SKM-1 (cell line): Measurements from ENCODE around the gene KIR2DL3.
"Not testable (repeated sequence)": the region's sequence is repeated elsewhere in the genome, so short reads cannot be mapped to it uniquely, and the experiment has no call there.

Source experiments
- DNase-seq: peaks from one replicate; lab custom pipeline; 2025; ENCODE audit not compliant: unreplicated experiment; lab: John Stamatoyannopoulos, UW

Gene KIR2DL3

DNA sequence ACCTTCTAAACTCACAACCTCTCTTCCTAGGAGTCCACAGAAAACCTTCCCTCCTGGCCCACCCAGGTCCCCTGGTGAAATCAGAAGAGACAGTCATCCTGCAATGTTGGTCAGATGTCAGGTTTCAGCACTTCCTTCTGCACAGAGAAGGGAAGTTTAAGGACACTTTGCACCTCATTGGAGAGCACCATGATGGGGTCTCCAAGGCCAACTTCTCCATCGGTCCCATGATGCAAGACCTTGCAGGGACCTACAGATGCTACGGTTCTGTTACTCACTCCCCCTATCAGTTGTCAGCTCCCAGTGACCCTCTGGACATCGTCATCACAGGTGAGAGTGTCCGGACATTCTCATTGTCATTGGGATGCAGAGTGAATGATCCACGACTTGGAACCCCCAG, 3.6 kb downstream of the KIR2DL3 start:
- DNase-seq: not testable (repeated sequence)

GRCh38 chr19:54744080-54744479, 5.8 kb downstream of the KIR2DL3 start:
- not testable (repeated sequence) for DNase-seq

DNA sequence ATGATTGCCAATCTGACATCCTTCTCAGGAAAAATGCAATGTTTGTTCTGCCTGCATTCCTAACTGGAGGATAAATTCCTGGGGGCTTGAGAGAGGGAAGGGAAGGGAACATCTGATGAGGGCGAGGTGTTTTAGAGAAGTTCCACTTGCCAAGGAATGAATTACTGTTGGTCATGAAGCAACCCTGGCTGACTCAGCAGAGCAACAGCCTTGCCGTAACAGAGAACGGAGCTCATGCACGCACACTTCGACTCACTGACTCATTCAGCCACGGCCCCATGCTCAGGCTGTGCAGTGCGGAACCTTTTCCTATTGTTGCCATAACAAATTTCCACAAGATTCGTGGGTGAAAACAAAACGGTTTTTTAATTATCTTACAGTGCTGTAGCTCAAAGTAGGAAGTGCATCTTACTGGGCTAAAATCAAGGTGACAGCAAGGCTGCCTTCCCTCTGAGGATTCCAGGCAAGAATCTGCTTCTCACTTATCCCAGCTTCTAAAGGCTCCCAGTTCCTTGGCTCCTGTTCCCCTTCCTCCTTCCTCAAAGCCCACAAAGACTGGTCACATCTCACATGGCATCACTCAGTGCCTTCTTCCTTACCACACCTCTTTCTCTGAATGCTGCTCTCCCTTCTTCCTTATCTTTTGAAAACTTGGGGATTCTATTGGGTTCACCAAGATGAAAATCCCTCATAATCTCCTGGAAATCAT, 9.5 kb downstream of the KIR2DL3 start:
- not testable (repeated sequence) for DNase-seq

DNA sequence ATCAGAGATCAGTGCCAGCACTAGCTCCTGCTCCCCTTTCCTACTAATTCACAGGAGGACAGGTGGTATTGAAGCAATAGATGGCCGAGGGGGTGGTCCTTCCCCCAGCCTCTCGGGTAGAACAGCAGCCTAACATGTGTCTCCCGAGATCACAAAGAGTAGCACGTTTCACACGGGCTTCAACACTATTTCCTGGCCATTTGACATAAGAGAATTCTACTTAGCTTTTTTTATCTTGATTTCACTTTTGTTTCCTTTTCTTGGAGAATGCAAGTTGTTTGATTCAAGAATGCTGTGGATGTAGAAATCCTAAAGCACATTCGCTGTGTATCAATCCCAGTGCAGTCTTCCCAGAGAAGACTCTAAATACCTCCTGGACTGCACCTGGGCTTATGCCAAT, 12.0 kb downstream of the KIR2DL3 start:
- not testable (repeated sequence) for DNase-seq

GRCh38 chr19:54756204-54757110, 18.1 kb downstream of the KIR2DL3 start:
- DNase-seq: not testable (repeated sequence)

DNA sequence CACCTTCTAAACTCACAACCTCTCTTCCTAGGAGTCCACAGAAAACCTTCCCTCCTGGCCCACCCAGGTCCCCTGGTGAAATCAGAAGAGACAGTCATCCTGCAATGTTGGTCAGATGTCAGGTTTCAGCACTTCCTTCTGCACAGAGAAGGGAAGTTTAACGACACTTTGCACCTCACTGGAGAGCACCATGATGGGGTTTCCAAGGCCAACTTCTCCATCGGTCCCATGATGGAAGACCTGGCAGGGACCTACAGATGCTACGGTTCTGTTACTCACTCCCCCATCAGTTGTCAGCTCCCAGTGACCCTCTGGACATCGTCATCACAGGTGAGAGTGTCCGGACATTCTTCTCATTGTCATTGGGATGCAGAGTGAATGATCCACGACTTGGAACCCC, 20.3 kb downstream of the KIR2DL3 start:
- not testable (repeated sequence) for DNase-seq

GRCh38 chr19:54764219-54764618, 25.9 kb downstream of the KIR2DL3 start:
- not testable (repeated sequence) for DNase-seq

GRCh38 chr19:54766464-54766863, 28.2 kb downstream of the KIR2DL3 start:
- DNase-seq: not testable (repeated sequence)

GRCh38 chr19:54769646-54770045, 31.3 kb downstream of the KIR2DL3 start, which contains the start of gene KIR2DL1:
Gene KIR2DL1 (plus strand): TSS chr19:54769793. CDS start chr19:54769851, 58 bp downstream.
- DNase-seq: not testable (repeated sequence)

DNA sequence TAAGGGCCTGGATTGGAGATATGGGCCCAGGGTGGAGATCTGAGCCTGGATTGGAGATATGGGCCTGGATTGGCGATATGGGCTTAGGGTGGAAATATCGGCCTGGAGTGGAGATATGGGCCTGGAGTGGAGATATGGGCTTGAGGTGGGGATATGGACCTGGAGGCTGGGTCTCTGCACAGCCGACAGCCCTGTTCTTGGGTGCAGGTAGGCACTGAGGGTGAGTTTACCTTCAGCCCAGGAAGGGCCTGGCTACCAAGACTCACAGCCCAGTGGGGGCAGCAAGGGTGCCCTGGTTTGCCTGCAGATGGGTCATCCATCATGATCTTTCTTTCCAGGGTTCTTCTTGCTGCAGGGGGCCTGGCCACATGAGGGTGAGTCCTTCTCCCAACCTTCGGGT, 32.2 kb downstream of the KIR2DL3 start:
- DNase-seq: not testable (repeated sequence)

GRCh38 chr19:54771018-54771960, 33.0 kb downstream of the KIR2DL3 start:
- not testable (repeated sequence) for DNase-seq

DNA sequence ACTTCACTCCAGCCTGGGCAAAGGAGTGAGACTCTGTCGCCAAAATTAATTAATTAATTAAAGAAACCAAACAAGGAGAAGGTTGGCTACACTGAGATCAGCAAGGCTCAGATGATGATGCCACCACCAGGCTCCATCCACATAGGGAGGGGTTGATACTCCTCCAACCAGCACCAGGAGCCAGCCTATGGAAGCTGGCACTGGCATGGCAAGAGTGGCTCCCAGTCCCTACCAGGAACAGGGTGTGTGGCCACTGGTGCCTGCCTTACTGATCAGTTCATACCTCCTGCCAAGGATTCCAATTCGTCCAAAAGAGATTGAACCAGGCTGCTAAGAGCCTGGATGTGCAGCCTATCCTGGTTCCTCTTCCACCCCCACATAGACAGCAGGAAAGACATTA, 34.4 kb downstream of the KIR2DL3 start:
- DNase-seq: not testable (repeated sequence)

GRCh38 chr19:54775095-54775815, 36.9 kb downstream of the KIR2DL3 start:
- not testable (repeated sequence) for DNase-seq

- not testable (repeated sequence) for DNase-seq
Observed at GRCh38 chr19:54775830-54776229, 37.5 kb downstream of the KIR2DL3 start.

GRCh38 chr19:54777851-54778250, 39.5 kb downstream of the KIR2DL3 start:
- not testable (repeated sequence) for DNase-seq

DNA sequence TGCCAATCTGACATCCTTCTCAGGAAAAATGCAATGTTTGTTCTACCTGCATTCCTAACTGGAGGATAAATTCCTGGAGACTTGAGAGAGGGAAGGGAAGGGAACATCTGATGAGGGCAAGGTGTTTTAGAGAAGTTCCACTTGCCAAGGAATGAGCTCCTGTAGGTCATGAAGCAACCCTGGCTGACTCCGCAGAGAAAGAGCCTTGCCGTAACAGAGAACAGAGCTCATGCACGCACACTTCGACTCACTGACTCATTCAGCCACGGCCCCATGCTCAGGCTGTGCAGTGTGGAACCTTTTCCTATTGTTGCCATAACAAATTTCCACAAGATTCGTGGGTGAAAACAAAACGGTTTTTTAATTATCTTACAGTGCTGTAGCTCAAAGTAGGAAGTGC, 40.6 kb downstream of the KIR2DL3 start:
- not testable (repeated sequence) for DNase-seq

DNA sequence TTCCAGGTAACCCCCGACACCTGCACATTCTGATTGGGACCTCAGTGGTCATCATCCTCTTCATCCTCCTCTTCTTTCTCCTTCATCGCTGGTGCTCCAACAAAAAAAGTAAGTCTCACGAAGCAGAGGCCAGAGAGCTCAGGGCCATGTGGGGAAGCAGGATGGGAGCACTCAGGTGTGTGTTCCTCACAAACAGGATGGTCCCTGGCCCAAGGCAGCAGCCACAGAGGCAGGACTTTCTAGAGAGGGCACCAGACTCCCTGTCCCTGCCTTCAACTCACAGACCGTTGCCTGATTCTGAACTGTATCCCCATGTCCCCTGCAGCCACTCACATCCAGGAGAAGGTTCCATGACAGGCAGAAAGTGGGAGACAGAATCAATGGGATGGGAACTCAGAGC, 44.6 kb downstream of the KIR2DL3 start:
- DNase-seq: not testable (repeated sequence)

- not testable (repeated sequence) for DNase-seq
Observed at GRCh38 chr19:54786091-54786723, 47.9 kb downstream of the KIR2DL3 start.

DNA sequence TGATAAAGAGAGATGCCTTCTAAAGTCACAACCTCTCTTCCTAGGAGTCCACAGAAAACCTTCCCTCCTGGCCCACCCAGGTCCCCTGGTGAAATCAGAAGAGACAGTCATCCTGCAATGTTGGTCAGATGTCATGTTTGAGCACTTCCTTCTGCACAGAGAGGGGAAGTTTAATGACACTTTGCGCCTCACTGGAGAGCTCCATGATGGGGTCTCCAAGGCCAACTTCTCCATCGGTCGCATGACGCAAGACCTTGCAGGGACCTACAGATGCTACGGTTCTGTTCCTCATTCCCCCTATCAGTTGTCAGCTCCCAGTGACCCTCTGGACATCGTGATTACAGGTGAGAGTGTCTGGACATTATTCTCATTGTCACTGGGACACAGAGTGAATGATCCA, 49.8 kb downstream of the KIR2DL3 start:
- not testable (repeated sequence) for DNase-seq
